PFSK-1 (cell line): Measurements from ENCODE around the gene KCNJ16.

ENCODE experiments used
- FOXP2 ChIP-seq: optimal IDR thresholded peaks from 2 replicates; pipeline ENCODE3; 2011; ENCODE audit warnings: borderline replicate concordance, control low read depth, inconsistent platforms; ENCODE audit not compliant: insufficient read depth; ENCODE audit errors: extremely low read length, extremely low read depth
- POLR2AphosphoS5 ChIP-seq: IDR thresholded peaks from 2 replicates; pipeline ENCODE4 v1.6.1; 2012; ENCODE audit warnings: low read depth, mild to moderate bottlenecking, control low read depth, low read length, moderate library complexity
- SIN3A ChIP-seq: IDR thresholded peaks from 2 replicates; pipeline ENCODE4 v1.6.1; 2012; ENCODE audit warnings: mild to moderate bottlenecking, low read length, moderate library complexity, borderline replicate concordance; ENCODE audit not compliant: insufficient read depth
- TAF1 ChIP-seq: IDR thresholded peaks from 2 replicates; pipeline ENCODE4 v1.6.1; 2012; ENCODE audit warnings: low read length, control low read depth, borderline replicate concordance; ENCODE audit not compliant: insufficient read depth
- TF ChIP-seq, protein P1 (sequence below), 2 experiments: IDR thresholded peaks; 2 replicates each; pipeline versions ENCODE4 v1.6.1 to v1.8.0; 2011 to 2012; ENCODE audit warnings: low read depth in 2 of 2, low read length in 2 of 2, control low read depth in 1 of 2, inconsistent platforms in 1 of 2, mild to moderate bottlenecking in 1 of 2, moderate library complexity in 1 of 2; ENCODE audit not compliant: insufficient read depth in 1 of 2

DNA sequence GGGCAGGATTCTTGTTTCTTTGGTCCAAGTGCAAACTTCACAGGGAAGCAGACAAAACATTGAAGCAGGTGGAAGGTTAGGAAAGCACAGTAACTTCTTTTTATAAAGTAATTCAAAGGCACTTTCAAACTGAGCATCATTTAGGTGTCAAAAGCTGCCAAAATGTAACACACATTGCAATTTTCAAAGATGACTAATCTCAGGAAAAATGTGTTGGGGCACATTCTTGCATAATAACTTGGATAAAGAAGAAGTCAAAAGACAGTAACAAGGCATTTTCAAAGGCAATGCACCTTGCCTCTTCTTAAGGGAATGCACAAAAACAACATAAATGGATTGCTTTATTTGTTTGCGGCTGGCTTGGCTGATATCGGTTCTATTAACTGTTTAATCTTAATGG is 97.9 kb downstream of the KCNJ16 start:
- TF ChIP-seq POLR2AphosphoS5 (no peak), TAF1 (no peak), SIN3A (no peak), FOXP2 (no peak)
- TF ChIP-seq, protein P1, sequence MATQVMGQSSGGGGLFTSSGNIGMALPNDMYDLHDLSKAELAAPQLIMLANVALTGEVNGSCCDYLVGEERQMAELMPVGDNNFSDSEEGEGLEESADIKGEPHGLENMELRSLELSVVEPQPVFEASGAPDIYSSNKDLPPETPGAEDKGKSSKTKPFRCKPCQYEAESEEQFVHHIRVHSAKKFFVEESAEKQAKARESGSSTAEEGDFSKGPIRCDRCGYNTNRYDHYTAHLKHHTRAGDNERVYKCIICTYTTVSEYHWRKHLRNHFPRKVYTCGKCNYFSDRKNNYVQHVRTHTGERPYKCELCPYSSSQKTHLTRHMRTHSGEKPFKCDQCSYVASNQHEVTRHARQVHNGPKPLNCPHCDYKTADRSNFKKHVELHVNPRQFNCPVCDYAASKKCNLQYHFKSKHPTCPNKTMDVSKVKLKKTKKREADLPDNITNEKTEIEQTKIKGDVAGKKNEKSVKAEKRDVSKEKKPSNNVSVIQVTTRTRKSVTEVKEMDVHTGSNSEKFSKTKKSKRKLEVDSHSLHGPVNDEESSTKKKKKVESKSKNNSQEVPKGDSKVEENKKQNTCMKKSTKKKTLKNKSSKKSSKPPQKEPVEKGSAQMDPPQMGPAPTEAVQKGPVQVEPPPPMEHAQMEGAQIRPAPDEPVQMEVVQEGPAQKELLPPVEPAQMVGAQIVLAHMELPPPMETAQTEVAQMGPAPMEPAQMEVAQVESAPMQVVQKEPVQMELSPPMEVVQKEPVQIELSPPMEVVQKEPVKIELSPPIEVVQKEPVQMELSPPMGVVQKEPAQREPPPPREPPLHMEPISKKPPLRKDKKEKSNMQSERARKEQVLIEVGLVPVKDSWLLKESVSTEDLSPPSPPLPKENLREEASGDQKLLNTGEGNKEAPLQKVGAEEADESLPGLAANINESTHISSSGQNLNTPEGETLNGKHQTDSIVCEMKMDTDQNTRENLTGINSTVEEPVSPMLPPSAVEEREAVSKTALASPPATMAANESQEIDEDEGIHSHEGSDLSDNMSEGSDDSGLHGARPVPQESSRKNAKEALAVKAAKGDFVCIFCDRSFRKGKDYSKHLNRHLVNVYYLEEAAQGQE (IDR thresholded peaks at IDR 0.05; ENCODE audit: insufficient read depth in 1 of 2, low read depth in 2 of 2, low read length in 2 of 2), result no peak
